Urothelium cell line (cell line): ENCODE measurements around the gene LARP6.
"Not testable (repeated sequence)": the region's sequence is repeated elsewhere in the genome, so short reads cannot be mapped to it uniquely, and the experiment has no call there.

Experiments
- DNase-seq: peaks from one replicate; pipeline ENCODE4 v3.0.0; 2011; ENCODE audit warnings: low spot score, mixed read lengths
- FAIRE-seq: peaks from 2 replicates; lab custom pipeline; 2011; peaks lifted over from hg19 to GRCh38; lab: Jason Lieb, UNC

LARP6 gene

GRCh38 chr15:70831094-70831911 is 22.7 kb downstream of the LARP6 start:
- DNase-seq (no peak), FAIRE-seq (no peak)

GRCh38 chr15:70830615-70831014 is 23.3 kb downstream of the LARP6 start:
- FAIRE-seq, result no peak

GRCh38 chr15:70829371-70830166 is 24.4 kb downstream of the LARP6 start:
- DNase-seq (no peak), FAIRE-seq (peak; percentile 42)

More at GRCh38 chr15:70830615-70831014, 23.3 kb downstream of the LARP6 start:
- DNase-seq, result no peak

GRCh38 chr15:70827721-70828120 is 26.2 kb downstream of the LARP6 start:
- DNase-seq (no peak), FAIRE-seq (peak; percentile 87)

GRCh38 chr15:70826634-70827033 is 27.3 kb downstream of the LARP6 start:
- FAIRE-seq (peak; percentile 20), DNase-seq (peak; percentile 76)

GRCh38 chr15:70825841-70826240 is 28.1 kb downstream of the LARP6 start:
- FAIRE-seq, result no peak
- no peak for DNase-seq

GRCh38 chr15:70823196-70823595 is 30.8 kb downstream of the LARP6 start:
- no peak for DNase-seq
- FAIRE-seq, result no peak

- FAIRE-seq, result no peak
Measured at GRCh38 chr15:70820214-70820613, 33.7 kb downstream of the LARP6 start.

GRCh38 chr15:70818580-70818979 is 35.4 kb downstream of the LARP6 start:
- FAIRE-seq (no peak), DNase-seq (no peak)

More at GRCh38 chr15:70820214-70820613, 33.7 kb downstream of the LARP6 start:
- DNase-seq, result no peak

GRCh38 chr15:70817266-70817665 is 36.7 kb downstream of the LARP6 start:
- DNase-seq (no peak), FAIRE-seq (peak; percentile 17)

GRCh38 chr15:70815604-70816003 is 38.4 kb downstream of the LARP6 start:
- no peak for DNase-seq
- no peak for FAIRE-seq

GRCh38 chr15:70815011-70815410 is 38.9 kb downstream of the LARP6 start:
- not testable (repeated sequence) for FAIRE-seq, DNase-seq

GRCh38 chr15:70812827-70813364 is 41.1 kb downstream of the LARP6 start:
- DNase-seq (no peak), FAIRE-seq (no peak)

- DNase-seq (no peak), FAIRE-seq (no peak)
Measured at GRCh38 chr15:70810916-70811578, 42.9 kb downstream of the LARP6 start.

- no peak for DNase-seq
- FAIRE-seq, result no peak
Measured at GRCh38 chr15:70806992-70807712, 46.8 kb downstream of the LARP6 start.

GRCh38 chr15:70804388-70804787 is 49.6 kb downstream of the LARP6 start:
- FAIRE-seq, DNase-seq: not testable (repeated sequence)

- DNase-seq, result peak; percentile 77
- peak; percentile 37 for FAIRE-seq
Measured at GRCh38 chr15:70802629-70803028, 51.3 kb downstream of the LARP6 start.

GRCh38 chr15:70801109-70801508 is 52.8 kb downstream of the LARP6 start:
- FAIRE-seq (peak; percentile 37), DNase-seq (no peak)

GRCh38 chr15:70799667-70800450 is 54.1 kb downstream of the LARP6 start:
- DNase-seq, result peak; percentile 70
- FAIRE-seq, result no peak
